ENCODE results near the gene KDM2B.

- TF ChIP-seq CTCF (IDR thresholded peaks at IDR 0.05) (no peak), POLR2AphosphoS5 (IDR thresholded peaks at IDR 0.05) (no peak)
Measured at GRCh38 chr12:121628037-121628436, 47.2 kb upstream of the KDM2B start.
